HG03575 (cell line): Measurements from ENCODE around the gene PCDHA9.
"Not testable (repeated sequence)": the region's sequence is repeated elsewhere in the genome, so short reads cannot be mapped to it uniquely, and the experiment has no call there.

ENCODE experiments used
- ATAC-seq: cut with Tn5 transposase; IDR thresholded peaks from one replicate; pipeline ENCODE4 v1.9.1; 2021; ENCODE audit not compliant: unreplicated experiment, insufficient number of reproducible peaks, low FRiP score; ENCODE audit errors: extremely low read depth

The PCDHA9 gene

DNA sequence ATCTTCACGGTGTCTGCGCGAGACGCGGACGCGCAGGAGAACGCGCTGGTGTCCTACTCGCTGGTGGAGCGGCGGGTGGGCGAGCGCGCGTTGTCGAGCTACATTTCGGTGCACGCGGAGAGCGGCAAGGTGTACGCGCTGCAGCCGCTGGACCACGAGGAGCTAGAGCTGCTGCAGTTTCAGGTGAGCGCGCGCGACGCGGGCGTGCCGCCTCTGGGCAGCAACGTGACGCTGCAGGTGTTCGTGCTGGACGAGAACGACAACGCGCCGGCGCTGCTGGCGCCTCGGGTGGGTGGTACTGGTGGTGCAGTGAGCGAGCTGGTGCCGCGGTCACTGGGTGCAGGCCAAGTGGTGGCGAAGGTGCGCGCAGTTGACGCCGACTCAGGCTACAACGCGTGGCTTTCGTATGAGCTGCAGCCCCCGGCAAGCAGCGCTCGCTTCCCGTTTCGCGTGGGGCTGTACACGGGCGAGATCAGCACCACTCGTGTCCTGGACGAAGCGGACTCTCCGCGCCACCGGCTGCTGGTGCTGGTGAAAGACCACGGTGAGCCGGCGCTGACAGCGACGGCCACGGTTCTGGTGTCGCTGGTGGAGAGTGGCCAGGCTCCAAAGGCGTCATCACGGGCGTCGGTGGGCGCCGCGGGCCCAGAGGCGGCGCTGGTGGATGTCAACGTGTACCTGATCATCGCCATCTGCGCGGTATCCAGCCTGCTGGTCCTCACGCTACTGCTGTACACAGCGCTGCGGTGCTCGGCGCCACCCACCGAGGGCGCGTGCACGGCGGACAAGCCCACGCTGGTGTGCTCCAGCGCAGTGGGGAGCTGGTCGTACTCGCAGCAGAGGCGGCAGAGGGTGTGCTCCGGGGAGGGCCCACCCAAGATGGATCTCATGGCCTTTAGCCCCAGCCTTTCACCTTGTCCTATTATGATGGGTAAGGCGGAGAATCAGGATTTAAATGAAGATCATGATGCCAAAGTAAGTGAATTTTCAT is 18.4 kb upstream of the PCDHA9 start:
- not testable (repeated sequence) for ATAC-seq

DNA sequence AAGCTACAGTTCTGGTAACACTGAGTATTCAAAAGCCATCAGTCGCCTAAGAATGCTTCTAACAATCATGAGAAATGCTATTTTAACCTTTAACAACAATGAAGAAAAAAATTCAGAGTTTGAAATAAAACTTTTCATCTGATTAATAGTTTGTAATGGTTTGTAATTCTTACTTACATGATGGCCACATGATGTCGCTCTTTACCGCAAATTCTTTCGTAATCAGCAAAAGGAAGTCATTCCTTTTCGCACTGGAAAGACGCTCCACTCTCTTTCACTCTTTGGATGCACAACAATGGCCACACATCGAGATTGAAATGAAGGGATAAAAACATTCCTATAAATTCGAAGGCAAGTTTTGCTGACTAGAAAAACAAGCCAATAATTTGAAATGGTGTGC is 14.2 kb upstream of the PCDHA9 start, which contains the start of gene PCDHA7:
PCDHA7 (plus strand) TSS at position 277 of the 400 bp plus-strand sequence; CDS start at position 392, 115 bp downstream.
- no peak for ATAC-seq

DNA sequence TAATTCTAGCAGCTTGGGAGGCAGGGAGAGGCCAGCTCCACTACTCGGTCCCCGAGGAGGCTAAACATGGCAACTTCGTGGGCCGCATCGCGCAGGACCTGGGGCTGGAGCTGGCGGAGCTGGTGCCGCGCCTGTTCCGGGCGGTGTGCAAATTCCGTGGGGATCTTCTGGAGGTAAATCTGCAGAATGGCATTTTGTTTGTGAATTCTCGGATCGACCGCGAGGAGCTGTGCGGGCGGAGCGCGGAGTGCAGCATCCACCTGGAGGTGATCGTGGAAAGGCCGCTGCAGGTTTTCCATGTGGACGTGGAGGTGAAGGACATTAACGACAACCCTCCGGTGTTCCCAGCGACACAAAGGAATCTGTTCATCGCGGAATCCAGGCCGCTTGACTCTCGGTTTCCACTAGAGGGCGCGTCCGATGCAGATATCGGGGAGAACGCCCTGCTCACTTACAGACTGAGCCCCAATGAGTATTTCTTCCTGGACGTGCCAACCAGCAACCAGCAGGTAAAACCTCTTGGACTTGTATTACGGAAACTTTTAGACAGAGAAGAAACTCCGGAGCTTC is 13.7 kb upstream of the PCDHA9 start:
- ATAC-seq, result not testable (repeated sequence)

DNA sequence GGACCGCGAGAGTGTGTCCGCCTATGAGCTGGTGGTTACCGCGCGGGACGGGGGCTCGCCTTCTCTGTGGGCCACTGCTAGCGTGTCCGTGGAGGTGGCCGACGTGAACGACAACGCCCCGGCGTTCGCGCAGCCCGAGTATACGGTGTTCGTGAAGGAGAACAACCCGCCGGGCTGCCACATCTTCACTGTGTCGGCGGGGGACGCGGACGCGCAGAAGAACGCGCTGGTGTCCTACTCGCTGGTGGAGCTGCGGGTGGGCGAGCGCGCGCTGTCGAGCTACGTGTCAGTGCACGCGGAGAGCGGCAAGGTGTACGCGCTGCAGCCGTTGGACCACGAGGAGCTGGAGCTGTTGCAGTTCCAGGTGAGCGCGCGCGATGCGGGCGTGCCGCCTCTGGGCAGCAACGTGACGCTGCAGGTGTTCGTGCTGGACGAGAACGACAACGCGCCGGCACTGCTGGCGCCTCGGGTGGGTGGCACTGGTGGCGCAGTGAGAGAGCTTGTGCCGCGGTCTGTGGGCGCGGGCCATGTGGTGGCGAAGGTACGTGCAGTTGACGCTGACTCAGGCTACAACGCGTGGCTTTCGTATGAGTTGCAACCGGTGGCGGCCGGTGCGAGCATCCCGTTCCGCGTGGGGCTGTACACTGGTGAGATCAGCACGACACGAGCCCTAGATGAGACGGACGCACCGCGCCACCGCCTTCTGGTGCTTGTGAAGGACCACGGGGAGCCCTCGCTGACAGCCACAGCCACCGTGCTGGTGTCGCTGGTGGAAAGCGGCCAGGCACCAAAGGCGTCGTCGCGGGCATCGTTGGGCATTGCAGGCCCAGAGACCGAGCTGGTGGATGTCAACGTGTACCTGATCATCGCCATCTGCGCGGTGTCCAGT is 12.3 kb upstream of the PCDHA9 start:
- ATAC-seq, result no peak

DNA sequence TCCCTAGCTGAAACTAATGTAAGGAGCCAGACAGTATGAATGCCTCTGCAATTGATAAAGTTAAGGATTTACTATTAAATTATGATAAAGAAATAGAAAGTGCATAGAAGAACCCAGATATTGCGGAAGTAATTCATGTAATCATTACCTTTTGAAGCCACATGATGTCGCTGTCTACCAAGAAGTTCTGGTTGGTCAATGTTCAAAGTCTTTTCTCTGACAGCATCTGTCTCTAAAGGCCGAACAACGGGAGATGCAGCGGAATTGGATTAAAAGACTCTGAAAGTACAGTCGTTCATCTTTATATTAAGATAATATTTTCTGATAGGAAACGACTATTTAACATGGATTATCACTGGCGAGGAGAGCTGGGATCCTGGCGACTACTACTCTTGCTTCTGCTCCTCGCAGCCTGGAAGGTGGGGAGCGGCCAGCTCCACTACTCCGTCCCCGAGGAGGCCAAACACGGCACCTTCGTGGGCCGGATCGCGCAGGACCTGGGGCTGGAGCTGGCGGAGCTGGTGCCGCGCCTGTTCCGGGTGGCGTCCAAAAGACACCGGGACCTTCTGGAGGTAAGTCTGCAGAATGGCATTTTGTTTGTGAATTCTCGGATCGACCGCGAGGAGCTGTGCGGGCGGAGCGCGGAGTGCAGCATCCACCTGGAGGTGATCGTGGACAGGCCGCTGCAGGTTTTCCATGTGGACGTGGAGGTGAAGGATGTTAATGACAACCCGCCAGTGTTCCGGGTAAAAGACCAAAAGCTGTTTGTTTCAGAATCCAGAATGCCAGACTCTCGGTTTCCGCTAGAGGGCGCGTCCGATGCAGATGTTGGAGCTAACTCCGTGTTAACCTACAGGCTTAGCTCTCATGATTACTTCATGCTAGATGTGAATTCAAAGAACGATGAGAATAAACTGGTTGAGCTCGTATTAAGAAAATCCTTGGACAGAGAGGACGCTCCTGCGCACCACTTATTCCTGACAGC is 6.9 kb upstream of the PCDHA9 start, which contains the start of gene PCDHA8:
PCDHA8 (plus strand) TSS at position 210 of the 985 bp plus-strand sequence; CDS start at position 345, 135 bp downstream.
- no peak for ATAC-seq

DNA sequence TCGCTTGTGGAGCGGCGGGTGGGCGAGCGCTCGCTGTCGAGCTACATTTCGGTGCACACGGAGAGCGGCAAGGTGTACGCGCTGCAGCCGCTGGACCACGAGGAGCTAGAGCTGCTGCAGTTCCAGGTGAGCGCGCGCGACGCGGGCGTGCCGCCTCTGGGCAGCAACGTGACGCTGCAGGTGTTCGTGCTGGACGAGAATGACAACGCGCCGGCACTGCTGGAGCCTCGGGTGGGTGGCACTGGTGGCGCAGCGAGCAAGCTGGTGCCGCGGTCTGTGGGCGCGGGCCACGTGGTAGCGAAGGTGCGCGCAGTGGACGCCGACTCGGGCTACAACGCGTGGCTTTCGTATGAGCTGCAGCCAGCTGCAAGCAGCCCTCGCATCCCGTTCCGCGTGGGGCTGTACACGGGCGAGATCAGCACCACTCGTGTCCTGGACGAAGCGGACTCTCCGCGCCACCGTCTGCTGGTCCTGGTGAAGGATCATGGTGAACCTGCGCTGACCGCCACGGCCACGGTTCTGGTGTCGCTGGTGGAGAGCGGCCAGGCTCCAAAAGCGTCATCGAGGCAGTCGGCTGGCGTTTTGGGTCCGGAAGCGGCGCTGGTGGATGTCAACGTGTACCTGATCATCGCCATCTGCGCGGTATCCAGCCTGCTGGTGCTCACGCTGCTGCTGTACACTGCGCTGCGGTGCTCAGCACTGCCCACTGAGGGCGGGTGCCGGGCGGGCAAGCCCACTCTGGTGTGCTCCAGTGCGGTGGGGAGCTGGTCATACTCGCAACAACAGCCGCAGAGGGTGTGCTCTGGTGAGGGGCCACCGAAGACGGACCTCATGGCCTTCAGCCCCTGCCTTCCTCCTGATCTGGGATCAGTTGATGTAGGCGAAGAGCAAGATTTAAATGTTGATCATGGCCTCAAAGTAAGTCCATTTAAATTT is 5.1 kb upstream of the PCDHA9 start:
- no peak for ATAC-seq

DNA sequence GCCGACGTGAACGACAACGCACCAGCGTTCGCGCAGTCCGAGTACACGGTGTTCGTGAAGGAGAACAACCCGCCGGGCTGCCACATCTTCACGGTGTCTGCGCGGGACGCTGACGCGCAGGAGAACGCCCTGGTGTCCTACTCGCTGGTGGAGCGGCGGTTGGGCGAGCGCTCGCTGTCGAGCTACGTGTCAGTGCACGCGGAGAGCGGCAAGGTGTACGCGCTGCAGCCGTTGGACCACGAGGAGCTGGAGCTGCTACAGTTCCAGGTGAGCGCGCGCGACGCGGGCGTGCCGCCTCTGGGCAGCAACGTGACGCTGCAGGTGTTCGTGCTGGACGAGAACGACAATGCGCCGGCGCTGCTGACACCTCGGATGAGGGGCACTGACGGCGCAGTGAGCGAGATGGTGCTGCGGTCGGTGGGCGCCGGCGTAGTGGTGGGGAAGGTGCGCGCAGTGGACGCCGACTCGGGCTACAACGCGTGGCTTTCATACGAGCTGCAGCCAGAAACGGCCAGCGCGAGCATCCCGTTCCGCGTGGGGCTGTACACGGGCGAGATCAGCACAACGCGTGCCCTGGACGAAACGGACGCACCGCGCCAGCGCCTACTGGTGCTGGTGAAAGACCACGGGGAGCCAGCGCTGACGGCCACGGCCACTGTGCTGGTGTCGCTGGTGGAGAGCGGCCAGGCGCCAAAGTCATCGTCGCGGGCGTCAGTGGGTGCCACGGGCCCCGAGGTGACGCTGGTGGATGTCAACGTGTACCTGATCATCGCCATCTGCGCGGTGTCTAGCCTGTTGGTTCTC is 1.9 kb downstream of the PCDHA9 start:
- ATAC-seq, result not testable (repeated sequence)

DNA sequence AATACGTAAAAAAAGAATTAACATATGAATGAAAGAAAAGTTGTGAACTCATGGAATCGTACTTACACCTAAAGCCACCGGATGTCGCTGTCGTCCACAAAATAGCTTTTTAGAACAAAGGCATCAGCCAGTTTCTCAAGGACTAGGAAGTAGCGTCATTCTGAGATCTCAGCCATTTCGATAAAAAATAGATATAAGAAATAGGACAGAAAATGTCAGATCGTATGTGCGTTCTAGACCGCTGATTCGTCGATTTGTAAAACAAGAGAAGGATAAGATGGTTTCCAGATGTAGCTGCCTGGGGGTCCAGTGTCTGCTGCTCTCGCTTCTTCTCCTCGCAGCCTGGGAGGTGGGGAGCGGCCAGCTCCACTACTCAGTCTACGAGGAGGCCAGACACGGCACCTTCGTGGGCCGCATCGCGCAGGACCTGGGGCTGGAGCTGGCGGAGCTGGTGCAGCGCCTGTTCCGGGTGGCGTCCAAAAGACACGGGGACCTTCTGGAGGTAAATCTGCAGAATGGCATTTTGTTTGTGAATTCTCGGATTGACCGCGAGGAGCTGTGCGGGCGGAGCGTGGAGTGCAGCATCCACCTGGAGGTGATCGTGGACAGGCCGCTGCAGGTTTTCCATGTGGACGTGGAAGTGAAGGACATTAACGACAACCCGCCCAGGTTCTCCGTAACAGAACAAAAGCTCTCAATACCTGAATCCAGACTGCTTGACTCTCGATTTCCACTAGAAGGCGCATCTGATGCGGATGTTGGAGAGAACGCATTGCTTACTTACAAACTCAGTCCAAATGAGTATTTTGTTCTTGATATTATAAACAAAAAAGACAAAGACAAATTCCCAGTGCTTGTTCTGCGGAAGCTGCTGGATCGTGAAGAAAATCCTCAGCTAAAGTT is 7.8 kb downstream of the PCDHA9 start, which contains the start of gene PCDHA10:
PCDHA10 (plus strand) TSS at position 126 of the 903 bp plus-strand sequence; CDS start at position 278, 152 bp downstream.
- ATAC-seq, result no peak

DNA sequence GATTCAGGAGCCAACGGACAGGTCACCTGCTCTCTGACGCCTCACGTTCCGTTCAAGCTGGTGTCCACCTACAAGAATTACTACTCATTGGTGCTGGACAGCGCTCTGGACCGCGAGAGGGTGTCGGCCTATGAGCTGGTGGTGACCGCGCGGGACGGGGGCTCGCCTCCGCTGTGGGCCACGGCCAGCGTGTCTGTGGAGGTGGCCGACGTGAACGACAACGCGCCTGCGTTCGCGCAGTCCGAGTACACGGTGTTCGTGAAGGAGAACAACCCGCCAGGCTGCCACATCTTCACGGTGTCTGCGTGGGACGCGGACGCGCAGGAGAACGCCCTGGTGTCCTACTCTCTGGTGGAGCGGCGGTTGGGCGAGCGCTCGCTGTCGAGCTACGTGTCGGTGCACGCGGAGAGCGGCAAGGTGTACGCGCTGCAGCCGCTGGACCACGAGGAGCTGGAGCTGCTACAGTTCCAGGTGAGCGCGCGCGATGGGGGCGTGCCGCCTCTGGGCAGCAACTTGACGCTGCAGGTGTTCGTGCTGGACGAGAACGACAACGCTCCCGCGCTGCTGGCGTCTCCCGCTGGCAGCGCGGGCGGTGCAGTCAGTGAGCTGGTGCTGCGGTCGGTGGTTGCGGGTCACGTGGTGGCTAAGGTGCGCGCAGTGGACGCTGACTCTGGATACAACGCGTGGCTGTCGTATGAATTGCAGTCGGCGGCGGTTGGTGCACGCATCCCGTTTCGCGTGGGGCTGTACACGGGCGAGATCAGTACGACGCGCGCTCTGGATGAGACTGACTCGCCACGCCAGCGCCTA is 9.2 kb downstream of the PCDHA9 start:
- no peak for ATAC-seq

DNA sequence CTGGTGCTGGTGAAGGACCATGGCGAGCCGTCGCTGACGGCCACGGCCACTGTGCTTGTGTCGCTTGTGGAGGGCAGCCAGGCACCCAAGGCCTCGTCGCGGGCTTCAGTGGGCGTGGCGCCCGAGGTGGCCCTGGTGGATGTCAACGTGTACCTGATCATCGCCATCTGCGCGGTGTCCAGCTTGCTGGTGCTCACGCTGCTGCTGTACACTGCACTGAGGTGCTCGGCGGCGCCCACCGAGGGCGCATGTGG is 9.7 kb downstream of the PCDHA9 start:
- no peak for ATAC-seq

DNA sequence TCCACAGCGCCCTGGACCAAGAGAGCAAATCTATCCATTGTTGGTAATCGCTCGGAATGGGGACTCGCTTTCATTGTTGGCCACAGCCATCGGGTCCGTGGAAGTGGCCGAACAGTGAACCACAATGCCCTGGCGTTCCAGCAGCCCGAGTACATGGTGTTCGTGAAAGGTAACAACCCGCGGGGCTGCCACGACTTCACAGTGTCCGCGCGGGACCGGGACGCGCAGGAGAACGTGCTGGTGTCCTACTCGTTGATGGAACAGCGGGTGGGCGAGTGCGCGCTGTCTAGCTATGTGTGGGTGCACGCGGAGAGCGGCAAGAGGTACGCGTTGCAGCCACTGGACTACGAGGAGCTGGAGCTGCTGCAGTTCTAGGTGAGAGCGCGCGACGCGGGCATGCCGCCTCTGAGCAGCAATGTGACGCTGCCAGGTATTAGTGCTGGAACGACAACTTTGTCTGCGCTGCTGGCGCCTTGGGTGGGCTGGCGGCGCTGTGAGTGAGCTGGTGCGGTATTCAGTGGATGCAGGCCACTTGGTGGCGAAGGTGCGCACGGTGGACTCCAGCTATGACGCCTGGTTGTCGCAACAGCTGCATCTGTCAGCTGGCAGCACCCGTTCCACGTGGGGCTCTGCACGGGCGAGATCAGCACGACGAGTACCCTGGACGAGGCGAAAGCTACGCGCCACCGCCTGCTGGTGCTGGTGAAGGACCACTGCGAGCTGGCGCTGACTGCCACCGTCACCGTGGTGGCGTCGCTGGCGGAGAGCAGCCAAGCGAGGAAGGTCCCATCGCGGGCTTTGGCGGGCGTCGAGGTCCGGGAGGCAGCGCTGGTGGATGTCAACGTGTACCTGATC is 14.5 kb downstream of the PCDHA9 start:
- ATAC-seq, result no peak

DNA sequence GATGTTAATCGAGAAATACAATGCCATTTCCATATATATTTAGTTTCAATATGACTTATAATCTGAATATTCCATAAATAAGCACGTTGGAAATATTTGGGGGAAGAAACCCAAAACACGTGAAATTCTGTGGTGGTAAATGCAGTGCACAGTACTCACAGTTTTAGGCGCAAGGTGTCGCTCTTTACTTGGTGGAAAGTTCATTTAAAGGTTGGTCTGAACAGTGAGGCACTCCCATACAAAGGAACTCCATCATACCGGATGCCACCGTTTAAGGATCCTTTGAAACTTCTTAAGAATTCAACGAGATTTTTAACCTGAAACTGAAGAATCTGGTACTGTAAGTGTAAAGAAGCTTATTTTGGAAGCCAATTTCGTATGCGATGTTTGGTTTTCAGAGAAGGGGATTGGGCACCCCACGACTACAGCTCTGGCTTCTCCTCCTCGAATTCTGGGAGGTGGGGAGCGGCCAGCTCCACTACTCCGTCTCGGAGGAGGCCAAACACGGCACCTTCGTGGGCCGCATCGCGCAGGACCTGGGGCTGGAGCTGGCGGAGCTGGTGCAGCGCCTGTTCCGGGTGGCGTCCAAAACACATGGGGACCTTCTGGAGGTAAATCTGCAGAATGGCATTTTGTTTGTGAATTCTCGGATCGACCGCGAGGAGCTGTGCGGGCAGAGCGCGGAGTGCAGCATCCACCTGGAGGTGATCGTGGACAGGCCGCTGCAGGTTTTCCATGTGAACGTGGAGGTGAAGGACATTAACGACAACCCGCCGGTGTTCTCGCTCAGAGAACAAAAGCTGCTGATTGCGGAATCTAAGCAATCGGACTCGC is 20.8 kb downstream of the PCDHA9 start, which contains the start of gene PCDHA11:
PCDHA11 (plus strand) TSS at position 237 of the 834 bp plus-strand sequence; CDS start at position 384, 147 bp downstream.
- ATAC-seq, result no peak

DNA sequence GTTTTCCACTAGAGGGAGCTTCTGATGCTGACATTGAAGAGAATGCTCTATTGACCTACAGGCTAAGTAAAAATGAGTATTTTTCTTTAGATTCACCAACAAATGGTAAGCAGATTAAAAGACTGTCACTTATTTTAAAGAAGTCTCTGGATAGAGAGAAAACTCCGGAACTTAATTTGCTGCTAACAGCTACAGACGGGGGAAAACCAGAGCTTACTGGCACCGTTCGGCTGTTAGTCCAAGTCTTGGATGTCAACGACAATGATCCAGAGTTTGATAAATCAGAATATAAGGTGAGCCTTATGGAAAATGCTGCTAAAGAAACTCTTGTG is 21.3 kb downstream of the PCDHA9 start:
- ATAC-seq, result no peak
